Fibroblast of villous mesenchyme (primary cell): ENCODE data around the gene RRP8. TPM values are rescaled to one million over a fixed set of nuclear protein-coding genes. Genes with fewer than 3 reads are reported as not detected.
A peak's percentile ranks its signal among the peaks of the same experiment; 100 is the strongest.

Source experiments
- DNase-seq: peaks from one replicate; pipeline ENCODE4 v3.0.0-alpha.2; 2010; ENCODE audit warnings: low read depth
- H3K4me3 ChIP-seq: 2 replicates; pipeline ENCODE4 v1.5.1; 2011; ENCODE audit warnings: low read depth, mild to moderate bottlenecking, low read length
- CTCF ChIP-seq: IDR thresholded peaks from 2 replicates; pipeline ENCODE4 v1.5.1; 2012; ENCODE audit warnings: low read depth, mild to moderate bottlenecking, low read length; ENCODE audit not compliant: insufficient read depth
- total RNA-seq: library from RNA; depleted of rRNA; stranded (reverse); fragments of >200 nt; gene quantifications from 2 replicates; pipeline ENCODE4 v1.2.3, GENCODE V29; 2012

Gene RRP8
- total RNA-seq, result 8.7 and 13.4 TPM in 2 replicates

GRCh38 chr11:6603287-6604080 lies at the start of gene RRP8, which contains the start of gene ILK:
RRP8 (minus strand) TSS chr11:6603616; CDS start chr11:6603502, 114 bp downstream.
ILK (plus strand) TSS chr11:6603774; CDS start chr11:6604272, 498 bp downstream.
- DNase-seq, result peak; percentile 88
- H3K4me3 ChIP-seq, result peak within 1 kb of the TSS; percentile 98
- peak; percentile 22 for TF ChIP-seq CTCF

- DNase-seq, result no peak
- no peak for TF ChIP-seq CTCF
- no peak overlapping the region for H3K4me3 ChIP-seq
Measured at GRCh38 chr11:6653097-6653496, 49.7 kb upstream of the RRP8 start.

GRCh38 chr11:6652182-6652581 lies 48.8 kb upstream of the RRP8 start:
- TF ChIP-seq CTCF, result no peak
- DNase-seq, result no peak
- no peak overlapping the region for H3K4me3 ChIP-seq

- no peak for TF ChIP-seq CTCF
- H3K4me3 ChIP-seq, result no peak overlapping the region
- peak; percentile 31 for DNase-seq
Measured at GRCh38 chr11:6650980-6651379, 47.6 kb upstream of the RRP8 start.

- no peak overlapping the region for H3K4me3 ChIP-seq
- no peak for TF ChIP-seq CTCF
- no peak for DNase-seq
Measured at GRCh38 chr11:6650104-6650503, 46.7 kb upstream of the RRP8 start.

- no peak for TF ChIP-seq CTCF
- H3K4me3 ChIP-seq, result no peak overlapping the region
- DNase-seq, result no peak
Measured at GRCh38 chr11:6648501-6648900, 45.1 kb upstream of the RRP8 start.
